GM18951 (cell line): ENCODE data around the gene RALB.

Experiments used
- POLR2A ChIP-seq: IDR thresholded peaks from 4 replicates; pipeline ENCODE4 v1.6.1; 2011; ENCODE audit warnings: mild to moderate bottlenecking; ENCODE audit not compliant: insufficient read length, insufficient read depth; ENCODE audit errors: extremely low read depth
- in situ Hi-C: fragments of 300-500 bp; cut with MboI; formaldehyde crosslinking; loops from one replicate; pipeline ENCODE4 v1.12.0; 2022; ENCODE audit warnings: low sequenced_read_pairs, mixed read lengths, inconsistent platforms; ENCODE audit not compliant: unreplicated experiment

The RALB gene

DNA sequence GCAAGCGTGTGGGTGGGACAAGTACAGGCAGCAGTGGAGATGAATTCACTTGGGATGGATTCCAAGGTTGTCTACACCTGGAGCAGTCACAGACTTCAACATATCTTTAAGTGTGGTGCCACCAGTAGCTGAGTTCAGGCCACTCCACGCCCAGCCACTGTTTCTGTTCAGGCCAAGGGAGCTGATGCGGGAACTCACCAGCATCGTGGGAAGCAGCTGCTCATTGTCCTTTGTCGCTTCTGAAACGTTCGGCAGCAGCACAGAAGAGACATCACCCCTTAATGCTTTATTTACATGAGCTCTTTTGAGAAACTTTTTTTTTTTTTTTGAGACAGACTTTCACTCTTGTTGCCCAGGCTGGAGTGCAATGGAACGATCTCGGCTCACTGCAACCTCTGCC lies 73.4 kb downstream of the RALB start:
- in situ Hi-C loops, result no loop called here
- TF ChIP-seq POLR2A, result no peak

DNA sequence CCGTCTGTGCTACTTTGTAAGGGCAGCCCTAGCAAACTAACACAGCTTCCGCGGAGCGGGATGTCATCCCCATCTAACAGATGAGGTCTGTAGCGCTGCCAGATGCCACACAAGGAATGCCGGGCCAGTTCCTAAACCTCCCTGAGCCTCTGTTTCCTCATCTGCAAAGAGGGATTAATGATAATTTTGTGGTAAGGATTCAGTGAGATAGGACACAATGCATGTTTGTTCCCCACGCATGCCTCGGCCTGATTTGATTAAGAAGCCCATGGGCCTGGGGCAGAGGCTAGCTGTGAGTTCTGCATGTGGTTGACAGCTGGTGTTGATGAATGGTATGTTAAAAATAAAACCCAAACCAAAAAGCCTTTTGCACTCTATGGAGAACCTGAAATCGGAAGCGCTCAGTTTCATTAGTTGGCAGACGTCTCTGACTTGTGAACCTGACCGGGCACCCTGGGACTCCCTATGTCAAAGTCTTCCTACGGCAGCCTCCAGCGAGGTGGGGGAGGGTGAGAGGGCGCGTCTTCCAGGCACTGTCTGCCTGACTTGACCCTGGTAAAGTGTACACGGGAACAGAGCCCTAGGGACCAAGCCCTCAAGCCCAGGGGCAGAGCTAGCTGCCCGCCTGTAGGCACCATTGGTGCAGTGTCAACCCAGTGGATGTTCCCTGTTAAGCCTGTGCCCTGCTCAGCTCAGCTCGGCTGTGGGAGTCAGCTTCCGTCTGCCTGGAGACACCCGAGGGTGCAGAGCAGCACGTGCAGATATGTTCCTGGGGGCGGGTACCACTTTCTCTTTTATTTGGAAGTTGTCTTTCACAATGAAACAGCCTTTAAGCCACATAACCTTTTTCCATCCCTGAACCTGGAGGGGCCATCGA lies 78.5 kb downstream of the RALB start:
- in situ Hi-C loops, result no loop called here
- no peak for TF ChIP-seq POLR2A

DNA sequence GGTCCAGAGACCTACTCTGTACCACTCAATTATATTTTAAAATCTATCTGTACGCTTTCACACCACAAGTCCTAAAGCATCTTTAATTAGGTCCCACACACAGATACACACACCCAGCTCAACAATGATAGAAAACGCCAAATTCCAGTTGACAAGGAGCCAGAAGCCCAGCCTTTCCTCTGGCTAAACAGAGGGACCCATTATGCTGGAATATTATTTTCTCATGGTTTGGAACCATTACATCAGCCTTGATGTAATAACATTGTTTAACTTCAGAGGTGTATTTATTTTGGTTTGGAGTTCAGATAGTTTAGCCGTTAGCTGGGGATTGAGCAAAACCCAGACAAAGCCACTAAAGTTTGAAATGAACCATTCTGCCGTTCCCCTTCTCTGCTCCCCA lies 79.3 kb downstream of the RALB start:
- TF ChIP-seq POLR2A, result no peak
- in situ Hi-C loops, result no loop called here

DNA sequence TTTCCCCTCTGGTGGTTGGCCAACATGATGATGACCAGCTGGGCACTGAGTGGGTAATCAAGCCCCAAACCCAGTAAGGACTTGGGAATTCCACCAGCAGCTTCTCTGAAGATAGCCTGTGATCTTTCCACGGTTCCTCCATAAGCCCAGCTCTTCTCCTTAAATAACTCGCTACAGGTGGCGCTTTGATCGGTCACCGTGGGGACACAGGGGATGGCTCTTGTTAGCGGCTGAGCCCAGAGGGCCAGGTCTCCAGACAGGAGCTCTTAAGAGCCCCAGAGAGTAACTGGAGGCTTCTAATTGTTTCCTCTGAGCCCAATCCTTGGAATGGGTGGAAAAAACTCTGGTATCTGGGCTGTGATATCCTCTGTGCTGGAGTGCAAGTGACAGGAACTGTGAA lies 79.7 kb downstream of the RALB start:
- in situ Hi-C loops, result no loop called here
- no peak for TF ChIP-seq POLR2A

DNA sequence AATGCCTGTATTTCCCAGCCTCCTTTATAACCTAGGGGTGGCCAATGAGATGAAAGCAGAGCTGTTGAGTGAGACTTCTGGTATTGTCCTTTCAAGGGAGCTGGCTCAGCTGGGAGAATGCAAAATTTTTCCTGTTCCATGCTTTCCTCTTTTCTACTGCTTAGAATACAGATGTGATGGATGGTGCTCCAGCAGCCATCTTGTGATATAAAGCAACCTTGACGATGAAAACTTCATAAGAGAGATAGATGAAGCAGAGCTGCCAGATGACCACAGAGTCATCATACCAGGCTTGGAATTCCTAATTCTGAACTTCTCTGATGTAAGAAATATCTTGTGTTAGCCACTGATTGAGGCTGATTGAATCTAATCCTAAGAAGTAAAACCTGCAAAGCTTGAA lies 81.4 kb downstream of the RALB start:
- TF ChIP-seq POLR2A, result no peak
- in situ Hi-C loops, result no loop called here

DNA sequence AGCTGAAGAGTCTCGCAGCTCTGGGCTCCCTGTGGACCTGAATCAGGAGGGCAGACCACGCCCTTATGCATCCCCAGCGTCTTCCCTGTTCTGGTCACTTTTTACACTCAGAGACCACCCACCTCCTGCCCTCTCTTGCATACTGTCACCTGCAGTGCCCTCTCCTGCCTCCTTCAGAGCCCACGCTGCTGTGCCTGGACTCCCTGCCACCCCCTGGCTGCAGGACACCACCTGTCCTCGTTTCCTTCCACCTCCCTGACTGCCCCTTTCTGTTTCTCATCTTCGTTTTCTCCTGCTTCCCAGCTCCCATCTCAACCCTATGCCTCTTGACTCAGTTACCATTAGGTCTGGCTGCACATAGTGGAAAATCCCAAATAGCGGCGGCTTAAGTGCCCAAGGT lies 84.1 kb downstream of the RALB start:
- TF ChIP-seq POLR2A, result no peak
- in situ Hi-C loops, result no loop called here

DNA sequence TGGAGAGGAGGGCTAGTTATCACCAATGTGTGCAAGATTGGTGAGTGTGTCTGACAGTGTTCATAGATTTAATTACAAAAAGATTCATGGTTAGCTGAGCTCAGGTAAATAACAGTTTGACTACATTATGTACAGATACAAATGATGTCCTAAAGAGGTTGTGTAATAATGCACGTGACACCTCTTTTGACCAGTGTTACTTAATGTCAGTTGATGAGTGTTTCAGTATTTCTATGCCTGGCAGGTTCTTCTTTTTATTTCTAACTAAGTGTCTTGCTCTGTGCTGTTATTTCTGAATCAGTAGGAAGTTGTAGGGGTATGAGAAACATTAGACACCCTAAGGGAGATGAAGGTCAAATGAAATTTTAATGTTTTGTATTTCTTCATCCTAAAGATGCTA lies 85.4 kb downstream of the RALB start:
- in situ Hi-C loops, result no loop called here
- no peak for TF ChIP-seq POLR2A

DNA sequence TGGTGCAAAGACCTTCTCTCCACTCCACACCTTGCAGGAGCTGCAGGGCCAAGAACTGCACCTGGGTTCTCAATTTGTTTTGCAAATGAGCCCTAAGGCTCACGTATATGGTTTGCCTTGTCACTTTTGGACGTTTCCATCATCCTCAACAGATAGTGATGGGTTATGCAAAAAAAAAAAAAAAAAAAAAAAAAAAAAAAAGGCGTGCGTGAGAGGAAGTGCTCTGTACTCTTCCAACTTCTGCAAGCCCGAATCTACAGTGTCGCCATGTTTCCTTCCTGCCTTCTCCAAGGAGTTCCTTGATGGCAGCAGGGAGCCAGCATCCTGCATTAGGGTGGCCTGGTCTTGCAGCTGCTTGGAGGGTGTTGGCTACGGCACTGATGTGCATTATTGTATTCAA lies 89.3 kb downstream of the RALB start:
- in situ Hi-C loops, result no loop called here
- no peak for TF ChIP-seq POLR2A

DNA sequence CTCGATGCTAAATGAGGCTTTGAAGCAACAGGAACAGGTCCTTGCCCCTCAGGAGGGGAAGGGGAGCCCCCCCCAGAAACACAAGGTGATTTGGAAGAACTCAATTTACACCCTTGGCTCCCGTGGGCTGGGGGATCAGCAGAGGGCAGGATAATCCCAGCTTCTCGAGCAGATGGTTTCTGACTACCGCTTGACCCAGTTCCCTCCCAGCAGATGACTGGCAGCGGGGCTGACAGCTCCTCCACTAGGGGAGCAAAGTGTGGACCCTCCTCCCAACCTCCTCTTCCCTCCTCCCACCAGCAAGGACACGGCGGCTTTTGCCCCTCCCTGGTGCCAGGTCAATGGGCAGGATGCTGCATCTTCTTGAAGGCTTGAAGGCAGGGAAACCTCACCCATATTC lies 89.8 kb downstream of the RALB start:
- no peak for TF ChIP-seq POLR2A
- in situ Hi-C loops, result no loop called here

DNA sequence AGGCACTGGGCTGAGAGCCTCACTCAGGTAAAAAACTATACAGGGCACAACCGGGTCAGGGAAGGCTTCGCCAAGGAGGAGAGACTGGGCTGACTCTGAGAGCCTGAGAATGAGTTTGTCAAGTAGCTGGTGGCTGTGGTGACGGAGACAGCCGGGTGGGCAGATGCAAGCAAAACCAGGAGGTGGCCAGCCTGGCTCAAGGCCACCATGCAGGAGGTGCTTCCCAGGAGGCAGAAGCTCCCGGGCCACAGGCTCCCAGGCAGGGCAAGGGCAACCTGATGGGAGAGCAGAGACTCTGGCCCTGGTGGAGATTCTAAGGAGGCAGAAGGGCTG lies 90.4 kb downstream of the RALB start:
- no peak for TF ChIP-seq POLR2A
- in situ Hi-C loops, result no loop called here

DNA sequence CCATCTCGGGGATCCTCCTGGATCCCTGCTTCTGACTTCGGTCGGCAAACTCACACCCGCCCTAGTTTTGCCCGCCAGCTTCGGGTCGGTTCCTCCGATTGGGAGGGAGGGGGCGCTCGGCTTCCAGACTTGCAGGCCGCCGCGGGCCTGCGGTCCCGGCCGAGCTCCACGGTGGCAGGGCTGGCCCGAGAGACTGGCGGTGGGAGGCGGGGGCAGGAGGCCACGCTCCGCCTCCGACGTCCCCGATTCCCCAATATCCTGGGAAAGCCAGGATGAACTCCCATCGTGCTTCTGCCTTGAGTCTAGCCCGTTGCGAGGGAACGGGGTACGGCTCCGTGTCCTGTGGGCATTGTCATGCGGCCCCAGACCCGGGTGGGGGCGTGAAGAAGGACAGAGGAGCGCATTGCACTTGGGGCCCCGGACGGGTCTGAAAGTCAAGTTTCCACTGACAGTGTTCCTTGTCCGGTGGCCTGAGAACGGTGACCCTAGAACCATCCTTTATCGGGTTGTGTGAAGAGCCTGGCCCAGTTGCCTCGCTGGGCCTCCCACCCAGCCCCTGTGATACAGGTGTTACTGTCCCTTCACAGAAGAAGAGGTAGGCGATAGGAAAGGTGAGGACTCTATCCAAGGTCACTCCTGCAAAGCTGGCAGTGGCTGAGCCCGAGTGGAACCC lies 90.9 kb downstream of the RALB start:
- TF ChIP-seq POLR2A, result no peak
- in situ Hi-C loops, result no loop called here
